ENCODE results near the gene HIVEP2. TPM values are rescaled to one million over a fixed set of nuclear protein-coding genes. Genes with fewer than 3 reads are reported as not detected.
"Not testable (repeated sequence)": the region's sequence is repeated elsewhere in the genome, so short reads cannot be mapped to it uniquely, and the experiment has no call there.

The HIVEP2 gene, protein sequence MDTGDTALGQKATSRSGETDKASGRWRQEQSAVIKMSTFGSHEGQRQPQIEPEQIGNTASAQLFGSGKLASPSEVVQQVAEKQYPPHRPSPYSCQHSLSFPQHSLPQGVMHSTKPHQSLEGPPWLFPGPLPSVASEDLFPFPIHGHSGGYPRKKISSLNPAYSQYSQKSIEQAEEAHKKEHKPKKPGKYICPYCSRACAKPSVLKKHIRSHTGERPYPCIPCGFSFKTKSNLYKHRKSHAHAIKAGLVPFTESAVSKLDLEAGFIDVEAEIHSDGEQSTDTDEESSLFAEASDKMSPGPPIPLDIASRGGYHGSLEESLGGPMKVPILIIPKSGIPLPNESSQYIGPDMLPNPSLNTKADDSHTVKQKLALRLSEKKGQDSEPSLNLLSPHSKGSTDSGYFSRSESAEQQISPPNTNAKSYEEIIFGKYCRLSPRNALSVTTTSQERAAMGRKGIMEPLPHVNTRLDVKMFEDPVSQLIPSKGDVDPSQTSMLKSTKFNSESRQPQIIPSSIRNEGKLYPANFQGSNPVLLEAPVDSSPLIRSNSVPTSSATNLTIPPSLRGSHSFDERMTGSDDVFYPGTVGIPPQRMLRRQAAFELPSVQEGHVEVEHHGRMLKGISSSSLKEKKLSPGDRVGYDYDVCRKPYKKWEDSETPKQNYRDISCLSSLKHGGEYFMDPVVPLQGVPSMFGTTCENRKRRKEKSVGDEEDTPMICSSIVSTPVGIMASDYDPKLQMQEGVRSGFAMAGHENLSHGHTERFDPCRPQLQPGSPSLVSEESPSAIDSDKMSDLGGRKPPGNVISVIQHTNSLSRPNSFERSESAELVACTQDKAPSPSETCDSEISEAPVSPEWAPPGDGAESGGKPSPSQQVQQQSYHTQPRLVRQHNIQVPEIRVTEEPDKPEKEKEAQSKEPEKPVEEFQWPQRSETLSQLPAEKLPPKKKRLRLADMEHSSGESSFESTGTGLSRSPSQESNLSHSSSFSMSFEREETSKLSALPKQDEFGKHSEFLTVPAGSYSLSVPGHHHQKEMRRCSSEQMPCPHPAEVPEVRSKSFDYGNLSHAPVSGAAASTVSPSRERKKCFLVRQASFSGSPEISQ (N-terminal part only)
- 3.2 and 8.3 TPM in 2 replicates for total RNA-seq (2014; rRNA removed; shearing (Covaris generic))

DNA sequence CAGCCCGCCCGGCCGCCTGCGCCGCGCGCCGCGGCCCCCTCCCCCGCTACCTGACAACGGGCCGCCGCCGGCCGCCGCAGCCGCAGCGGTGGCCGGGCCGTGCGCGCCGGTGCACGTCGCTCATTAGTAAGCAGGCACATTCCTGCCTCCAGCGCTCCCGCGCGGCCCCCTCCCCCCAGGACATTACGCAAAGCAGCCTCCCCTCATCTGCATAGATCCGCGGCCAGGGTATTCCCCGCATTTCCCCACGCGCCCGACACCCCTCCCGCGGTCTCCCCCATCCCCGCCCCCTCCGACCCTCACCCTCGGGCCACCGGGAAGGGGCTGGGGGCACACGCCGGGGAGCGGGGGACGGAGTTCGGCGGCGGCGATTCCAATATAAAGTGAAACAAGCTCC is at the start of gene HIVEP2:
TSS of gene HIVEP2 (minus strand) at position 128 of the 397 bp plus-strand sequence. CDS start 170,438 bp downstream, outside the sequence.
- Histone ChIP-seq H3K27ac (peak within 1 kb of the TSS; percentile 93), H3K9me3 (replicated peaks) (0 out of 2 replicates have a peak, but pooled peaks cover 3% of the 10 kb centered on the region), H3K4me1 (replicated peaks) (peaks cover 24% of the 10 kb centered on the region), H3K27me3 (replicated peaks) (no peaks in the 10 kb centered on the region), H3K4me3 (peak within 1 kb of the TSS; percentile 95), H3K36me3 (peaks cover 15% of the 10 kb centered on the region)
- peak; percentile 47 to 81 for DNase-seq (ENCODE audit: low read depth in 1 of 2, low spot score in 2 of 2)

GRCh38 chr6:142993977-142994376 is 49.0 kb upstream of the HIVEP2 start:
- no peaks in the 10 kb centered on the region for H3K9me3 ChIP-seq (replicated peaks)
- H3K4me3 ChIP-seq = no peak overlapping the region
- H3K36me3 ChIP-seq = no peaks in the 10 kb centered on the region
- no peak overlapping the region for H3K27ac ChIP-seq
- H3K4me1 ChIP-seq (replicated peaks) = no peaks in the 10 kb centered on the region
- no peaks in the 10 kb centered on the region for H3K27me3 ChIP-seq (replicated peaks)
- DNase-seq (ENCODE audit: low read depth in 1 of 2, low spot score in 2 of 2) = no peak

DNA sequence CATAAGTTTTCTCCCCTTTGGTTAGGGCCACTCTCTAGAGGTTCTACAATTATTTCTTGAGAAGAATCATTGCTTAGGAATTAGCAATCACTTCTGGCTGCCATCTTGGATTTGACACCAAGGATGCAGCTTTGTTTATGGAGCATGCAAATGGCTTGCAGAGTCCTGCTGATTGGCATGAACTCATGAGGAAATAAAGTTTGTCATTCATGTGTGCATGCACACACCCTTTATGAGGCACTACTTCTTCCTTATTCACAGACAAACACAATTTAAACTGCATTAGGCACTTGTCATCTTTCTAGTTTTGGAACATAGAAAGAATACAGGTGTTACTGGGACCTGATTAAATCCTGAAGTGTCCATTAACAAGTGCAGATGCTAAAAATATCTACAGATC is 42.5 kb upstream of the HIVEP2 start:
- Histone ChIP-seq H3K9me3 (replicated peaks) (no peaks in the 10 kb centered on the region), H3K27me3 (replicated peaks) (no peaks in the 10 kb centered on the region)
- DNase-seq (ENCODE audit: low read depth in 1 of 2, low spot score in 2 of 2) = no peak

DNA sequence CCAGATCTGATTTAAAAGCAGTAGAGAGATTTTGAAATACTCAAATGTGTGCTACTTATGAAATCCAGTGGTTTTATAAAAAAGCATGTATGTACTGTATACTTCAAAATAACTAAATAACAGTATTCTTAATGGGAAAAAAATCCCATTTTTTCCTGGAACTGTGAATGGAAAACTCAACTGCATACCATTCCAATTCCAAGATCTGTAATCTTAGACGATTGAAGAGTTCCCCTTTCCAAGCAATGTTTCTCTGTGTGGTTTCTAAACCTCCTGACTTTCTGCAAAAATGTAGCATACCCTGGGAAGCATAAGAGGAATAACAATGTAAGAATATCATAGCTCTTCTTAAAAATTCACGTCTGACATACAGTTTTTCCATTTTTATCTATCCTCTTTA is 40.3 kb upstream of the HIVEP2 start:
- no peaks in the 10 kb centered on the region for H3K4me1 ChIP-seq (replicated peaks)
- H3K9me3 ChIP-seq (replicated peaks) = no peaks in the 10 kb centered on the region
- H3K36me3 ChIP-seq = no peaks in the 10 kb centered on the region
- no peak overlapping the region for H3K27ac ChIP-seq
- DNase-seq (ENCODE audit: low read depth in 1 of 2, low spot score in 2 of 2) = no peak
- H3K27me3 ChIP-seq (replicated peaks) = no peaks in the 10 kb centered on the region
- no peak overlapping the region for H3K4me3 ChIP-seq

More for the DNA sequence above, 42.5 kb upstream of the HIVEP2 start:
- no peaks in the 10 kb centered on the region for H3K4me1 ChIP-seq (replicated peaks)
- no peak overlapping the region for H3K27ac ChIP-seq
- no peak overlapping the region for H3K4me3 ChIP-seq
- no peaks in the 10 kb centered on the region for H3K36me3 ChIP-seq

- H3K36me3 ChIP-seq = no peaks in the 10 kb centered on the region
- H3K27ac ChIP-seq = no peak overlapping the region
- H3K4me1 ChIP-seq (replicated peaks) = no peaks in the 10 kb centered on the region
- H3K27me3 ChIP-seq (replicated peaks) = no peaks in the 10 kb centered on the region
- no peak overlapping the region for H3K4me3 ChIP-seq
- H3K9me3 ChIP-seq (replicated peaks) = no peaks in the 10 kb centered on the region
- DNase-seq (ENCODE audit: low read depth in 1 of 2, low spot score in 2 of 2) = no peak
These were observed 39.4 kb upstream of the HIVEP2 start for GRCh38 chr6:142984386-142984785.

DNA sequence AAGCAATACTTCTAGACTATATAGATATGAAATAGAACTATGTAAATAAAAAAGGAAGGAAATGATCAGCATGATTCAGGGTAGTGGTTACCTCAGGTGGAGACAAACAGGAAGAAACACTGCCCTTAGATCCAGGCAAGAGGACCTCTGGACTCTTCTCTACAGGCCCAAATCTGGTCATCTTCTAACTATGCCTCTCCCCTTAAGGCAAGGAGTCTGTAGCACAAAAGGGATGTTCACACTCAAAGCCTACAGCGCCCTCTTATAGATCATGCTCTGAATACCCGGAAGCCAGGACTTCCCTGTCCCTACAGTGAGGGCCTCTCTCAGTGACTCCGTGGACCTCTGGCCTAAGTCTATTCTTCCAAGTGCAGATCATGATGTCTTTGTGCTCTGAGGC is 30.4 kb upstream of the HIVEP2 start:
- H3K4me1 ChIP-seq (replicated peaks) = no peaks in the 10 kb centered on the region
- H3K27ac ChIP-seq = no peak overlapping the region
- H3K4me3 ChIP-seq = no peak overlapping the region
- no peak for DNase-seq (ENCODE audit: low read depth in 1 of 2, low spot score in 2 of 2)
- H3K27me3 ChIP-seq (replicated peaks) = no peaks in the 10 kb centered on the region; the same call in 1 of the 2 replicates
- no peaks in the 10 kb centered on the region for H3K9me3 ChIP-seq (replicated peaks)
- no peaks in the 10 kb centered on the region for H3K36me3 ChIP-seq

DNA sequence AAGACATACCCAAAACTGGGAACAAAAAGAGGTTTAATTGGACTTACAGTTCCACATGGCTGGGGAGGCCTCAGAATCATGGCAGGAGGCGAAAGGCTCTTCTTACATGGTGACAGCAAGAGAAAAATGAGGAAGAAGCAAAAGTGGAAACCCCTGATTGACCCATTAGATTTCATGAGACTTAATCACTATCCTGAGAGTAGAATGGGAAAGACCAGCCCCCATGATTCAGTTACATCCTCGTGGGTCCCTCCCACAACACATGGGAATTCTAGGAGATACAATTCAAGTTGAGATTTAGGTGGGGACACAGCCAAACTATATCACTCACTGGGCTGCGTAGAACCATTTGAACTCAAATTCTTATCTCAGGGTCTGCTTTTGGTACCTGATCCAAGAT is 26.0 kb upstream of the HIVEP2 start:
- not testable (repeated sequence) for H3K27me3 ChIP-seq (replicated peaks); H3K4me3 ChIP-seq; DNase-seq (ENCODE audit: low read depth in 1 of 2, low spot score in 2 of 2); H3K9me3 ChIP-seq (replicated peaks); H3K27ac ChIP-seq; H3K4me1 ChIP-seq (replicated peaks); H3K36me3 ChIP-seq

GRCh38 chr6:142968601-142969000 is 23.6 kb upstream of the HIVEP2 start:
- no peak overlapping the region for H3K27ac ChIP-seq
- H3K36me3 ChIP-seq = no peaks in the 10 kb centered on the region
- no peaks in the 10 kb centered on the region for H3K27me3 ChIP-seq (replicated peaks)
- no peaks in the 10 kb centered on the region for H3K4me1 ChIP-seq (replicated peaks)
- no peak overlapping the region for H3K4me3 ChIP-seq
- no peak for DNase-seq (ENCODE audit: low read depth in 1 of 2, low spot score in 2 of 2)
- H3K9me3 ChIP-seq (replicated peaks) = no peaks in the 10 kb centered on the region

DNA sequence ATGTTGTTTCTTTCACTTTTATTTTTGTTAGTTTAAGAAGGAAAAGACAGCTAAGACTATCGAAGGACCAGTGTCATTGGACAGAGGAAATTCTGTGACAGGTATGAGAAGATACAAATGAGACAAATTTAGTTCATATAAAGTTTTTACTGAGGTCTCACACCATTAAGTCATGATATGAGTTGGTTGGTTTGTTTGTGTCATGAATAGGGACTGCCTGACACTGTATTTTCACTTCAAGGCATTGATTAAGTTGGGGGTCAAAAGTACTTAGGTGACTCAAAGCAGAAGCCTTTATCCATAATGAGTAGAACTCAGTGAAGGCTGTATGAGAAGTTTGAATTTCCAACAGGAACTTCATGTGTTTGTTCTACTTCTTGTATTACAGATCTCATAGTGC is 21.3 kb upstream of the HIVEP2 start:
- Histone ChIP-seq H3K9me3 (replicated peaks) (no peaks in the 10 kb centered on the region), H3K27me3 (replicated peaks) (no peaks in the 10 kb centered on the region), H3K4me3 (no peak overlapping the region), H3K27ac (no peak overlapping the region), H3K4me1 (replicated peaks) (no peaks in the 10 kb centered on the region), H3K36me3 (no peaks in the 10 kb centered on the region)
- no peak for DNase-seq (ENCODE audit: low read depth in 1 of 2, low spot score in 2 of 2)

GRCh38 chr6:142965164-142965563 is 20.2 kb upstream of the HIVEP2 start:
- DNase-seq (ENCODE audit: low read depth in 1 of 2, low spot score in 2 of 2) = no peak
- no peaks in the 10 kb centered on the region for H3K9me3 ChIP-seq (replicated peaks)
- no peaks in the 10 kb centered on the region for H3K36me3 ChIP-seq

GRCh38 chr6:142960098-142960497 is 15.1 kb upstream of the HIVEP2 start:
- Histone ChIP-seq H3K4me3 (no peak overlapping the region), H3K27me3 (replicated peaks) (no peaks in the 10 kb centered on the region), H3K9me3 (replicated peaks) (no peaks in the 10 kb centered on the region), H3K4me1 (replicated peaks) (no peaks in the 10 kb centered on the region), H3K27ac (no peak overlapping the region), H3K36me3 (no peaks in the 10 kb centered on the region)
- DNase-seq (ENCODE audit: low read depth in 1 of 2, low spot score in 2 of 2) = no peak

More at GRCh38 chr6:142965164-142965563, 20.2 kb upstream of the HIVEP2 start:
- H3K27me3 ChIP-seq (replicated peaks) = no peaks in the 10 kb centered on the region
- H3K4me1 ChIP-seq (replicated peaks) = no peaks in the 10 kb centered on the region
- no peak overlapping the region for H3K27ac ChIP-seq
- no peak overlapping the region for H3K4me3 ChIP-seq

DNA sequence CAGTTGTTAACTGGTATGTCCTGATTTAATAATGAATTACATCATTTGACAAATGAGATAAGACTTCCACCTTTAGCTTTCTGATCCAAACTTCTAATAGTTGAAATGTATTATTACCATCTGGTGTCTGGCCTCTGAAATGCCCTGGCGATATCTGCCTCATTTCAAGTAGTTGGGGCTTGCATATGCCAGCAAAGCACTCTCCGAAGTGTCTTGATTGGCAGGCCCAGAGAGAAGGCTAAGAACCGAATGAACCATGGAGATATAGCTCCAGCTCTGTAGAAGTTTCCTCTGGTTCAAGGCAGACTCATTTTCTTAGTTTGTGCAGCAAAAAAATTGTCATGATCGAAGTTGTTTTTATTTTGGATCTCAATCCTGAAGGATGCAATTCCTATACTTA is 13.4 kb upstream of the HIVEP2 start:
- Histone ChIP-seq H3K27me3 (replicated peaks) (no peaks in the 10 kb centered on the region), H3K9me3 (replicated peaks) (no peaks in the 10 kb centered on the region), H3K4me3 (no peak overlapping the region), H3K36me3 (no peaks in the 10 kb centered on the region), H3K4me1 (replicated peaks) (no peaks in the 10 kb centered on the region), H3K27ac (no peak overlapping the region)
- no peak for DNase-seq (ENCODE audit: low read depth in 1 of 2, low spot score in 2 of 2)

DNA sequence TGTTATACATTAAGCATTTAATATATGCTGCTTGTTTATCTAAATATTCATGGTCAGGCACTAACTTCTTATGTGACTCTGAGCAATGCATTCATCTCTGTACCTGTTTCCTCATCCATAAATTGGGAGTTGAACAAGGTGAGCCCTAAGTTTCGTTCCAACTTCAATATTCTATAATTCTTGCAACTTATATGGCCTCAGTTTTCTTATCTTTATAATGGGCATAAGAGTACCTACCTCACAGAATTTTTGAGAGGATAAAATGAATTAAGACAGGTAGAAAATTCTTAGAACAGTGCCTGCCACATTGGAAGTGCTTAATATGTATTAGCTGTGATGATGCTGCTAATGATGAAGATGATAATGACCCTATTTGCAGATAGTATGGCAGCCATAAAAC is 11.8 kb upstream of the HIVEP2 start:
- no peaks in the 10 kb centered on the region for H3K36me3 ChIP-seq
- no peak overlapping the region for H3K4me3 ChIP-seq
- H3K4me1 ChIP-seq (replicated peaks) = no peaks in the 10 kb centered on the region
- no peak overlapping the region for H3K27ac ChIP-seq
- H3K9me3 ChIP-seq (replicated peaks) = no peaks in the 10 kb centered on the region
- no peaks in the 10 kb centered on the region for H3K27me3 ChIP-seq (replicated peaks)
- no peak for DNase-seq (ENCODE audit: low read depth in 1 of 2, low spot score in 2 of 2)

- no peaks in the 10 kb centered on the region for H3K4me1 ChIP-seq (replicated peaks)
- no peaks in the 10 kb centered on the region for H3K9me3 ChIP-seq (replicated peaks)
- DNase-seq (ENCODE audit: low read depth in 1 of 2, low spot score in 2 of 2) = no peak
- no peak overlapping the region for H3K27ac ChIP-seq
- no peak overlapping the region for H3K4me3 ChIP-seq
- H3K27me3 ChIP-seq (replicated peaks) = no peaks in the 10 kb centered on the region
- H3K36me3 ChIP-seq = no peaks in the 10 kb centered on the region
These were observed 9.9 kb upstream of the HIVEP2 start for GRCh38 chr6:142954844-142955243.
